Measurements from ENCODE around the gene WDFY4. TPM values are rescaled to one million over a fixed set of nuclear protein-coding genes. Genes with fewer than 3 reads are reported as not detected.

Gene WDFY4
- total RNA-seq, 1 donor from 2014 or later = 0.25 TPM

DNA sequence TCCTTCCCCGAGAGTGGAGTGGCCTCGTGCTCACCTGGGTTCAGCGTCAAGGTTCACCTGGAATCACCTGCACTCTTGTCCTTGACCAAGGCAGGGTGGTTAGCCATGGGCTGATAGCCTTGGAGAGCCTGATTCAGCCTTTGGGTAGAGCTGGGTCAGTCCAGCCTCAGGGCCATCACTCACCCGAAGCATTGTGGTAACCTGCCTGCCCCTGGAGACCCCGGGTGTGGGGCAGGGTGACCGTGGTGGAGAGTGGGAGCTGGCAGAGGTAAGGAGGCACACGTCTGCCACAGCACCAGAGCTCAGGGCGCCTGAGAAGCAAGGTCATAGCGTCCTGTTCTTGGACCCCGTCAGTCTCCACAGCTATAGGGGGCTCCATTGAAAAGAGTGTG lies 27.8 kb upstream of the WDFY4 start:
- no peak for TF ChIP-seq EZH2 (IDR thresholded peaks at IDR 0.05; ENCODE audit: insufficient read depth, low read length)
- TF ChIP-seq, protein P1, sequence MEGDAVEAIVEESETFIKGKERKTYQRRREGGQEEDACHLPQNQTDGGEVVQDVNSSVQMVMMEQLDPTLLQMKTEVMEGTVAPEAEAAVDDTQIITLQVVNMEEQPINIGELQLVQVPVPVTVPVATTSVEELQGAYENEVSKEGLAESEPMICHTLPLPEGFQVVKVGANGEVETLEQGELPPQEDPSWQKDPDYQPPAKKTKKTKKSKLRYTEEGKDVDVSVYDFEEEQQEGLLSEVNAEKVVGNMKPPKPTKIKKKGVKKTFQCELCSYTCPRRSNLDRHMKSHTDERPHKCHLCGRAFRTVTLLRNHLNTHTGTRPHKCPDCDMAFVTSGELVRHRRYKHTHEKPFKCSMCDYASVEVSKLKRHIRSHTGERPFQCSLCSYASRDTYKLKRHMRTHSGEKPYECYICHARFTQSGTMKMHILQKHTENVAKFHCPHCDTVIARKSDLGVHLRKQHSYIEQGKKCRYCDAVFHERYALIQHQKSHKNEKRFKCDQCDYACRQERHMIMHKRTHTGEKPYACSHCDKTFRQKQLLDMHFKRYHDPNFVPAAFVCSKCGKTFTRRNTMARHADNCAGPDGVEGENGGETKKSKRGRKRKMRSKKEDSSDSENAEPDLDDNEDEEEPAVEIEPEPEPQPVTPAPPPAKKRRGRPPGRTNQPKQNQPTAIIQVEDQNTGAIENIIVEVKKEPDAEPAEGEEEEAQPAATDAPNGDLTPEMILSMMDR (IDR thresholded peaks at IDR 0.05; ENCODE audit: insufficient read depth, low read depth, low read length) = no peak
- peak overlapping the region; percentile 50 for H3K9ac ChIP-seq (ENCODE audit: low read length)
- H3K4me3 Mint-ChIP-seq (ENCODE audit: unreplicated experiment) = no peak overlapping the region

DNA sequence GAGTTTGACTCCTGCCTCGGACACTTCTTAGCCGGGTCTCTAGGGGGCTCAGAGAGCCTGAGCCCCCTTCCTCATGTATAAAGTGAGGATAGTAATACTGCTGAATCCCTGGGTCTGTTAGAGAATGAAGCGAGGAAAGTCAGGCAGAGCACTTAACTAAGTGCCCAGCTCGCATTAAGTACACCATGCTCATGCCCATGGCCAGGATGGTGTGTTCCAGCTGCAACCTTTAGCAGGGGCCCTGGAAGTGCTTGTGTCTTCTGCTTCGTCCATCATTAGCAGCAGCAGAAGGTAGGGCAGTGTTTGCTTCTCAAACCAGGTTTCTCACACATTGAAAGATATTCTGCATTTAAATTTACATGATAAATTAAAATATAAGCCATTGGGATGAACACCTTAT lies 27.3 kb upstream of the WDFY4 start:
- no peak overlapping the region for H3K9ac ChIP-seq (ENCODE audit: low read length)
- no peak overlapping the region for H2AFZ ChIP-seq (ENCODE audit: low read depth, low read length)
- no peak for DNase-seq (ENCODE audit: low read depth)
- peaks cover 5% of the 10 kb centered on the region for H3K27me3 ChIP-seq (ENCODE audit: insufficient read depth, low read length)
- H3K79me2 ChIP-seq (ENCODE audit: insufficient read depth, low read length) = no peaks in the 10 kb centered on the region
- FAIRE-seq = no peak
- Mint-ChIP-seq H3K27me3 (ENCODE audit: low read depth, unreplicated experiment) (peaks cover 44% of the 10 kb centered on the region), H3K9me3 (ENCODE audit: unreplicated experiment) (no peaks in the 10 kb centered on the region), H3K4me1 (ENCODE audit: low read depth, unreplicated experiment) (peaks cover 2% of the 10 kb centered on the region), H3K36me3 (ENCODE audit: low read depth, unreplicated experiment) (no peaks in the 10 kb centered on the region), H3K27ac (ENCODE audit: unreplicated experiment) (no peak overlapping the region), H3K4me3 (ENCODE audit: unreplicated experiment) (no peak overlapping the region)
- no peak overlapping the region for H3K4me2 ChIP-seq (ENCODE audit: low read length)
- H3K4me1 ChIP-seq (ENCODE audit: insufficient read depth, low read length) = peaks cover 7% of the 10 kb centered on the region
- H4K20me1 ChIP-seq (ENCODE audit: insufficient read depth, low read length) = no peaks in the 10 kb centered on the region
- H3K36me3 ChIP-seq (ENCODE audit: insufficient read depth, low read length) = no peaks in the 10 kb centered on the region
- H3K4me3 ChIP-seq (ENCODE audit: insufficient read depth, low read depth, low read length) = no peak overlapping the region
- TF ChIP-seq, protein P1 (IDR thresholded peaks at IDR 0.05; ENCODE audit: insufficient read depth, low read depth, low read length) = no peak
- no peak for TF ChIP-seq EZH2 (IDR thresholded peaks at IDR 0.05; ENCODE audit: insufficient read depth, low read length)
- no peaks in the 10 kb centered on the region for H3K9me3 ChIP-seq (ENCODE audit: insufficient read depth, low read depth, low read length)
- H3K27ac ChIP-seq (ENCODE audit: low read depth, low read length) = no peak overlapping the region

More for the DNA sequence above, 27.8 kb upstream of the WDFY4 start:
- Histone ChIP-seq H4K20me1 (ENCODE audit: insufficient read depth, low read length) (no peaks in the 10 kb centered on the region), H2AFZ (ENCODE audit: low read depth, low read length) (peak overlapping the region; percentile 72), H3K79me2 (ENCODE audit: insufficient read depth, low read length) (no peaks in the 10 kb centered on the region), H3K4me3 (ENCODE audit: insufficient read depth, low read depth, low read length) (no peak overlapping the region), H3K4me2 (ENCODE audit: low read length) (peak overlapping the region; percentile 85), H3K9me3 (ENCODE audit: insufficient read depth, low read depth, low read length) (no peaks in the 10 kb centered on the region), H3K27me3 (ENCODE audit: insufficient read depth, low read length) (peaks cover 5% of the 10 kb centered on the region), H3K27ac (ENCODE audit: low read depth, low read length) (no peak overlapping the region), H3K4me1 (ENCODE audit: insufficient read depth, low read length) (peaks cover 7% of the 10 kb centered on the region), H3K36me3 (ENCODE audit: insufficient read depth, low read length) (no peaks in the 10 kb centered on the region)
- DNase-seq (ENCODE audit: low read depth) = no peak
- FAIRE-seq = no peak
- Mint-ChIP-seq H3K4me1 (ENCODE audit: low read depth, unreplicated experiment) (peaks cover 2% of the 10 kb centered on the region), H3K27me3 (ENCODE audit: low read depth, unreplicated experiment) (peaks cover 48% of the 10 kb centered on the region), H3K36me3 (ENCODE audit: low read depth, unreplicated experiment) (no peaks in the 10 kb centered on the region), H3K9me3 (ENCODE audit: unreplicated experiment) (no peaks in the 10 kb centered on the region), H3K27ac (ENCODE audit: unreplicated experiment) (no peak overlapping the region)

DNA sequence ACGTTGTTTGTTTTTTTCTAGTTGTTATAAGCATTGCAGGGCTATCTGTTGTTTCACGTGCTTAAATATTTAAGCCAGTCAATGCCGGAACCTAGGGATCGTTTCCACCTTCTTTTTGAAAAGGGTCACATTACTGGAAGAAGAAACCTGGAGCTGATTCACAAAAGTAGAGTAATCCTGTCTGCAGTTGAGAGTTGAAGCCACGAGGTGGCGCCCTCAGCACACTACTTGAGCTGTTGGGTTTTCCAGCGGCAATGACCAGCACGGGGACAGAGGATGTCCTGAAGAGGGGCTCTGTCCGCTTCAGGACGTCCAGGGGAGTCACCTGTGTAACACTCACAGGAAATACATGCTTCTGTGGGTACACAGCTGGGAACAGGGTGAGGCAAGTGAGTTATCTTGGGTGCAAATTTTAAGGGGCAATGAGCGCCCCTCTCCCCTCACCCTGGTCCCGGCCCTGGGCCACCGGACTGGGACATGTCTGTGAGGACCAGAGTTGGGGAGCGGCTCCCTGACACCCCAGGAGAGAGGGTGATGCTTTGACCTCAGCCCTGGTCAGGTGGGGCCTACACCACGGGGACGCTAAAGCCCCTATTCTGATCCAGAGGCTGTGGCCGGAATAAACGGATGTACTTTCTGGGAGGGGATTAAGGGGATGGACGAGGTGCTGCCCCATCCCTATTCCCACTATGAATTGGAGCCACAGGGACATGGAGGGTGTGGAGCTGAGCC lies 26.3 kb upstream of the WDFY4 start:
- Histone ChIP-seq H3K9me3 (ENCODE audit: insufficient read depth, low read depth, low read length) (no peaks in the 10 kb centered on the region), H3K4me2 (ENCODE audit: low read length) (no peak overlapping the region), H3K4me3 (ENCODE audit: insufficient read depth, low read depth, low read length) (no peak overlapping the region), H3K27me3 (ENCODE audit: insufficient read depth, low read length) (peaks cover 5% of the 10 kb centered on the region), H4K20me1 (ENCODE audit: insufficient read depth, low read length) (no peaks in the 10 kb centered on the region), H3K9ac (ENCODE audit: low read length) (no peak overlapping the region), H3K27ac (ENCODE audit: low read depth, low read length) (no peak overlapping the region), H3K36me3 (ENCODE audit: insufficient read depth, low read length) (no peaks in the 10 kb centered on the region), H3K79me2 (ENCODE audit: insufficient read depth, low read length) (no peaks in the 10 kb centered on the region), H3K4me1 (ENCODE audit: insufficient read depth, low read length) (peaks cover 7% of the 10 kb centered on the region), H2AFZ (ENCODE audit: low read depth, low read length) (no peak overlapping the region)
- Mint-ChIP-seq H3K9me3 (ENCODE audit: unreplicated experiment) (no peaks in the 10 kb centered on the region), H3K4me3 (ENCODE audit: unreplicated experiment) (no peak overlapping the region), H3K27me3 (ENCODE audit: low read depth, unreplicated experiment) (peaks cover 35% of the 10 kb centered on the region), H3K27ac (ENCODE audit: unreplicated experiment) (no peak overlapping the region), H3K36me3 (ENCODE audit: low read depth, unreplicated experiment) (no peaks in the 10 kb centered on the region), H3K4me1 (ENCODE audit: low read depth, unreplicated experiment) (peaks cover 2% of the 10 kb centered on the region)
- FAIRE-seq (no peak), DNase-seq (ENCODE audit: low read depth) (peak; percentile 15)
- TF ChIP-seq EZH2 (IDR thresholded peaks at IDR 0.05; ENCODE audit: insufficient read depth, low read length) = no peak
- TF ChIP-seq, protein P1 (IDR thresholded peaks at IDR 0.05; ENCODE audit: insufficient read depth, low read depth, low read length) = peak; percentile 90

Data from astrocyte (in vitro differentiated cells and primary cell).